ENCODE measurements around the gene DDX51.

GRCh38 chr12:132158677-132159554 lies 14.8 kb upstream of the DDX51 start:
- TF ChIP-seq EZH2 (IDR thresholded peaks at IDR 0.05; ENCODE audit: insufficient read depth, poor library complexity, severe bottlenecking) (no peak), EZH2phosphoT487 (IDR thresholded peaks at IDR 0.05; ENCODE audit: insufficient read depth, low read depth) (no peak)
